ENCODE data around the gene TCF23. TPM values are rescaled to one million over a fixed set of nuclear protein-coding genes. Genes with fewer than 3 reads are reported as not detected.
A peak's percentile ranks its signal among the peaks of the same experiment; 100 is the strongest.
"Not testable (repeated sequence)": the region's sequence is repeated elsewhere in the genome, so short reads cannot be mapped to it uniquely, and the experiment has no call there.

TCF23 gene
- total and polyA plus RNA-seq, 9 donors: 8.4 to 72.2 (median 41.7) TPM

DNA sequence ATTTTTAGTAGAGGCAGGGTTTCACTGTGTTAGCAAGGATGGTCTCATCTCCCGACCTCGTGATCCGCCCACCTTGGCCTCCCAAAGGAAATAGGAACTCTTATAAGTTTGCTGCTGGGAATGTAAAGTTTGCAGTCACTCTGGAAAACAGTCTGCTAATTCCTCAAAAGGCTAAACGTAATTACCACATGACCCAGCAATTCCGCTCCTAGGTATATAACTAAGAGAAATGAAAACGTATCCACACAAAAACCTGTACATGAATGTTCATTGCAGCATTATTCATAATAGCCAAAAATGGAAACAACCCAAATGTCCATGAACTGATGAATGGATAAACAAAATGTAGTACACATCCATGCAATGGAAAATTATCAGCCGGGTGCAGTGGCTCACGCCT is 41.2 kb downstream of the TCF23 start:
- WGBS, 3 donors: 88 to 94% (median 93%) methylated on average over 8 of the region's 8 CpGs
- Histone ChIP-seq H3K36me3 (no peaks in the 10 kb centered on the region), H3K27me3 (no peaks in the 10 kb centered on the region), H3K4me3 (no peak overlapping the region), H3K27ac (no peak overlapping the region), H3K4me1 (ENCODE audit: insufficient read depth) (peaks cover 6% of the 10 kb centered on the region), H3K9me3 (no peaks in the 10 kb centered on the region)
- DNase-seq: no peak
- intact Hi-C loops (cut with DNase I): loop anchor here (5.0 kb wide), 3 partner anchors 58 to 93 kb away; partner anchors contain the start of gene PREB (in 3 of the 4)
- no peak for TF ChIP-seq POLR2A (IDR thresholded peaks at IDR 0.05)
- TF ChIP-seq, protein P1, sequence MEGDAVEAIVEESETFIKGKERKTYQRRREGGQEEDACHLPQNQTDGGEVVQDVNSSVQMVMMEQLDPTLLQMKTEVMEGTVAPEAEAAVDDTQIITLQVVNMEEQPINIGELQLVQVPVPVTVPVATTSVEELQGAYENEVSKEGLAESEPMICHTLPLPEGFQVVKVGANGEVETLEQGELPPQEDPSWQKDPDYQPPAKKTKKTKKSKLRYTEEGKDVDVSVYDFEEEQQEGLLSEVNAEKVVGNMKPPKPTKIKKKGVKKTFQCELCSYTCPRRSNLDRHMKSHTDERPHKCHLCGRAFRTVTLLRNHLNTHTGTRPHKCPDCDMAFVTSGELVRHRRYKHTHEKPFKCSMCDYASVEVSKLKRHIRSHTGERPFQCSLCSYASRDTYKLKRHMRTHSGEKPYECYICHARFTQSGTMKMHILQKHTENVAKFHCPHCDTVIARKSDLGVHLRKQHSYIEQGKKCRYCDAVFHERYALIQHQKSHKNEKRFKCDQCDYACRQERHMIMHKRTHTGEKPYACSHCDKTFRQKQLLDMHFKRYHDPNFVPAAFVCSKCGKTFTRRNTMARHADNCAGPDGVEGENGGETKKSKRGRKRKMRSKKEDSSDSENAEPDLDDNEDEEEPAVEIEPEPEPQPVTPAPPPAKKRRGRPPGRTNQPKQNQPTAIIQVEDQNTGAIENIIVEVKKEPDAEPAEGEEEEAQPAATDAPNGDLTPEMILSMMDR (IDR thresholded peaks at IDR 0.05): no peak
- no peak for TF ChIP-seq EP300 (IDR thresholded peaks at IDR 0.05)

DNA sequence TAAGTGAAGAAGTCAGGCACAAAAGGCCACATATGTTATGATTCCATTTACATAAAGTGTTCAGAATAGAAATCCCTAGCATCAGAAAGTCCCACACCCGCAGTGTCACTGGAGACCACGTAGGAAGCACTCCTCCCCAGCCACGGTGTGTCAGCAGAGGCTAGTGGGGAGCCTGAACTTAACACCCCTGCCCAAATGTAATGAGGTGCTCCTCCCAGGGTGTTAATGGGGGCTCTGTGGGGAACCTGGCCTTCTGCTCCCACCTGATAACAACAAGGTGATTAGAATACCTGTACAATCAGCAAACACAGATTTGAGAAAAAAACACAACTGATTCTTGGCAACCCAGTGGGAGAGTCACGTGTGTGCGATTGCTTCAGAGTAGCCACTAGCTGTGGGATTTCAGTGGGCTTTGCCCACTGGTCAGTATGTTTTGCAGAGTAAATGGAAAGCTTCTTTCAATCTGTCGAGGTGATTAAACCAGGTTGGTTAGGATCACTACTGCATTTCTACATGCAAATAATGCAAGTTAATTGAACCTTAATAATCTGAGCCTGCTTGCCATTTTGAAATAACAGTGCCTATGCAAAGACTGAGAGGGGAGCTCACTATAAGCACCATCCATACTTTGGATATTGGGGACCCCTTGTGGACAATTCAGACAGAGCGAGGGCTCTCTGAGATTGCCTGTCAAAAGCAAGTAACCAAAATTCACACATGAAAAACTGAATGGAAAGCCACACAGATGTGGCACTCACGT is 42.4 kb downstream of the TCF23 start:
- Histone ChIP-seq H3K4me3 (no peak overlapping the region), H3K27me3 (no peaks in the 10 kb centered on the region), H3K36me3 (no peaks in the 10 kb centered on the region), H3K27ac (no peak overlapping the region), H3K9me3 (no peaks in the 10 kb centered on the region), H3K4me1 (ENCODE audit: insufficient read depth) (no peaks in the 10 kb centered on the region)
- DNase-seq: peak in 4 of 5 donors; percentile 63 to 83 (median 72)
- intact Hi-C loops (cut with DNase I): loop anchor here (5.0 kb wide), 3 partner anchors 59 to 94 kb away; partner anchors contain the start of gene PREB (in 2 of the 4)
- no peak for TF ChIP-seq EP300 (IDR thresholded peaks at IDR 0.05)
- TF ChIP-seq, protein P1 (IDR thresholded peaks at IDR 0.05): peak; percentile 48 to 88 (median 74)
- WGBS, 3 donors: 39 to 43% (median 40%) methylated on average over 8 of the region's 8 CpGs

DNA sequence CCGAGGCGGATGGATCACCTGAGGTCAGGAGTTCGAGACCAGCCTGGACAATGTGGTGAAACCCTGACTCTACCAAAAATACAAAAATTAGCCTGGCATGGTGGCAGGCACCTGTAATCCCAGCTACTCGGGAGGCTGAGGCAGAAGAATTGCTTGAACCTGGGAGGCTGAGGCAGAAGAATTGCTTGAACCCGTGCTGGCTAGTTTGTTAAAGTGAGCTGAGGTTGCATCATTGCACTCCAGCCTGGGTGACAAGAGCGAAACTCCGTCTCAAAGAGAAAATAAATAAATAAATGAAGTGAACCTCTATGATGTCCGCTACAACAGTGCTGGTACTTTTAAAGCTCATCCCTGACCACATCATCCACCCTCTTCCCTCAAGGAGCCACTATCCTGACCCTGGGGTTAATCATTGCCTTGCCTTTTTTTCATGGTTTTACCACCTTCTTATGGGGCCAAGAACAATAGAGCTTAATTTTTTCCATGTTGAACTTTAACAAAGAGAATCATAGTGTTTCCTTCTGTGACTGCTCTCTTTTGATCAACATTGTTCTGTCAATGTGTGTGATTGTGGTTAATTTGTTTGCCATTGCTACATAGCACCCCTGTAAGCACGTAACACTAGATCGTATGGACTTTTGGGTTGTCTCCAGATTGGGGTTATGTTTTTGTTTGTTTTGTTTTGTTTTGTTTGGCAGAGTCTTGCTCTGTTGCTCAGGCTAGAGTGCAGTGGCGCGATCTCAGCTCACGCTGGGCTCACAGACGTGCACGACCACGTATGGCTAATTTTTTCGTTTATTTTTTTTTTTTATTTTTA is 45.9 kb downstream of the TCF23 start:
- Histone ChIP-seq H3K9me3 (no peaks in the 10 kb centered on the region), H3K4me1 (ENCODE audit: insufficient read depth) (no peaks in the 10 kb centered on the region), H3K27me3 (no peaks in the 10 kb centered on the region), H3K27ac (no peak overlapping the region), H3K4me3 (no peak overlapping the region), H3K36me3 (no peaks in the 10 kb centered on the region)
- 55 to 75% (median 57%) methylated on average over 17 of the region's 17 CpGs for WGBS, 3 donors
- intact Hi-C loops (cut with DNase I): loop anchor here (5.0 kb wide), 3 partner anchors 62 to 97 kb away; partner anchors contain the start of gene PREB (in 2 of the 4)
- no peak for DNase-seq
- TF ChIP-seq POLR2A (IDR thresholded peaks at IDR 0.05) (no peak), EP300 (IDR thresholded peaks at IDR 0.05) (no peak)
- TF ChIP-seq, protein P1 (IDR thresholded peaks at IDR 0.05): no peak

DNA sequence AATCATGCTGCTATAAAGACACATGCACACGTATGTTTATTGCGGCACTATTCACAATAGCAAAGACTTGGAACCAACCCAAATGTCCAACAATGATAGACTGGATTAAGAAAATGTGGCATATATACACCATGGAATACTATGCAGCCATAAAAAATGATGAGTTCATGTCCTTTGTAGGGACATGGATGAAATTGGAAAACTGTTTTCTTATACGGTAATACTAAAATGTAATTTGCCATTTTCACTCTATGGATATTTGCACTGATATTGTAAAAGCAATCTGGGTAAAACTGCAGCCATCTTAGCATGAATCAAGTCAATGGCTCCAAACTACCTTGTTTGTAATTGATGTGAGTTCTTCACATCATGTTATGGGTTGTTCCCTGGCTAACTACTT is 47.0 kb downstream of the TCF23 start:
- H3K27me3 ChIP-seq; H3K4me3 ChIP-seq; H3K9me3 ChIP-seq; intact Hi-C loops (cut with DNase I); H3K4me1 ChIP-seq (ENCODE audit: insufficient read depth); H3K27ac ChIP-seq; H3K36me3 ChIP-seq; DNase-seq: not testable (repeated sequence)
- WGBS, 3 donors: 89 to 95% (median 91%) methylated on average over 3 of the region's 3 CpGs

DNA sequence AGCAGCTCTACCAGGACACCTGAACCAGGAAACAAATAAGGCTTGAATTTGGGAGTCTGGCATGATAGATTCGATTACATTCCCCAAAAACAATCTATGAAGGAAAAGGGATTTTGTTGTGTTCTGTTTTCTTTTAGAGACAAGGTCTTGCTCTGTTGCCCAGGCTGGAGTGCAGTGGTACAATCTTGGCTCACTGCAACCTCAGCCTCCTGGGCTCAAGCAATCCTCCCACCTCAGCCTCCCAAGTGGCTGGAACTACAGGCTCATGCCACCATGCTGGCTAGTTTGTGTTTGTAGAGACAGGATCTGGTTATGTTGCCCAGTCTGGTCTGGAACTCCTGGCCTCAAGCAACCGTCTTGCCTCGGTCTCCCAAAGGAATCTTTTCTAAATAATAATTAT is 49.3 kb downstream of the TCF23 start:
- H3K9me3 ChIP-seq; H3K27me3 ChIP-seq; intact Hi-C loops (cut with DNase I); H3K27ac ChIP-seq; DNase-seq; H3K4me1 ChIP-seq (ENCODE audit: insufficient read depth); H3K36me3 ChIP-seq; H3K4me3 ChIP-seq: not testable (repeated sequence)
- 87 to 89% (median 88%) methylated on average over 3 of the region's 3 CpGs for WGBS, 3 donors
